Measurements from ENCODE around the gene SLC4A9.

- no peak for TF ChIP-seq CTCF (IDR thresholded peaks at IDR 0.05; ENCODE audit: low read depth, low read length, missing input control)
- TF ChIP-seq REST (IDR thresholded peaks at IDR 0.05) = no peak
- TF ChIP-seq GABPA (IDR thresholded peaks at IDR 0.05 in 1 of 2, conservative IDR thresholded peaks at IDR 0.05 in 1 of 2) = no peak
- no peak for TF ChIP-seq RAD21 (IDR thresholded peaks at IDR 0.05)
- TF ChIP-seq YY1 (IDR thresholded peaks at IDR 0.05) = no peak
- no peak for TF ChIP-seq SP1 (IDR thresholded peaks at IDR 0.05)
- no peak for TF ChIP-seq HNF4G (IDR thresholded peaks at IDR 0.05)
- TF ChIP-seq JUND (IDR thresholded peaks at IDR 0.05) = no peak
These were observed 47.2 kb upstream of the SLC4A9 start for GRCh38 chr5:140312791-140313189.
